ENCODE data around the gene RMND5A. TPM values are rescaled to one million over a fixed set of nuclear protein-coding genes. Genes with fewer than 3 reads are reported as not detected.

The RMND5A gene
- polyA plus RNA-seq, 1 of the 3 experiments (the other 2 are of a cell fraction), result 4.3 TPM

DNA sequence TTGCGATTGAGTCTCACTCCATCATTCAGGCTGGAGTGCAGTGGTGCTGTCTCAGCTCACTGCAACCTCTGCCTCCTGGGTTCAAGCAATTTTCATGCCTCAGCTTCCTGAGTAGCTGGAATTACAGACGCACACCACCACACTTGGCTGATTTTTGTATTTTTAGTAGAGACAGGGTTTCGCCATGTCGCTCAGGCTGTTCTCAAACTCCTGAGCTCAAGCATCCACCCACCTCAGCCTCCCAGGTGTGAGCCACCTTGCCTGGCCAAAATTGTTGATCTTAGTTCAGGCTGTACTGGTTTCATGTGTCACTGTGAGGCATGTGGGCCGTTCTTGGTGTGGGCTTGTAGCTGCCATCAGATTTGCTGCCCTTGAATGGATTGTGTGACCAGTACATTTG lies 52.5 kb downstream of the RMND5A start:
- POLR2A ChIA-PET, result no interaction called here
- 88% methylated on average over 5 of the region's 5 CpGs for WGBS (ENCODE audit: low lambda C conversion rate)
- DNase-seq, result no peak

GRCh38 chr2:86774862-86775261 lies 54.8 kb downstream of the RMND5A start:
- no peak overlapping the region for H2AFZ ChIP-seq (ENCODE audit: low read depth)
- H3K36me3 ChIP-seq (replicated peaks in 1 of 2; ENCODE audit: control insufficient read depth in 1 of 2, insufficient read depth in 2 of 2, low read length in 1 of 2), result peaks cover 11 to 51% of the 10 kb centered on the region in 2 experiments
- H3K9me2 ChIP-seq, result no peaks in the 10 kb centered on the region
- H3K79me2 ChIP-seq (ENCODE audit: insufficient read depth), result no peaks in the 10 kb centered on the region
- H3K27ac ChIP-seq (ENCODE audit: low read depth in 2 of 2, low read length in 1 of 2), result no peak overlapping the region
- H3K27me3 ChIP-seq (ENCODE audit: insufficient read depth), result no peaks in the 10 kb centered on the region
- H3F3A ChIP-seq (replicated peaks; ENCODE audit: insufficient read depth), result no peaks in the 10 kb centered on the region
- H3K4me1 ChIP-seq (ENCODE audit: control insufficient read depth in 1 of 2, insufficient read depth in 2 of 2, low read depth in 1 of 2, low read length in 1 of 2), result no peaks in the 10 kb centered on the region
- no peak overlapping the region for H3K4me2 ChIP-seq
- no peaks in the 10 kb centered on the region for H4K20me1 ChIP-seq (ENCODE audit: insufficient read depth)
- no peak for DNase-seq
- WGBS (ENCODE audit: low lambda C conversion rate), result 75% methylated on average over 5 of the region's 5 CpGs
- CTCF ChIA-PET, result interaction anchor here (1.2 kb wide), 1 partner anchor 10 kb away, joined by 3 read pairs; no protein-coding TSS in a partner anchor
- no peak overlapping the region for H3K4me3 ChIP-seq (ENCODE audit: low read depth in 2 of 2, low read length in 1 of 2)
- POLR2A ChIA-PET, result no interaction called here
- no peaks in the 10 kb centered on the region for H3K9me3 ChIP-seq
- no peak overlapping the region for H3K9ac ChIP-seq
- TF ChIP-seq GATA2 (CRISPR knock-in tag; IDR thresholded peaks at IDR 0.05) (no peak), NFIC (IDR thresholded peaks at IDR 0.05; ENCODE audit: borderline replicate concordance) (no peak), USF1 (IDR thresholded peaks at IDR 0.05; ENCODE audit: borderline replicate concordance, low read depth) (no peak), GABPA (IDR thresholded peaks at IDR 0.05; ENCODE audit: low read depth) (no peak), CTCF (IDR thresholded peaks at IDR 0.05) (no peak), SIN3A (IDR thresholded peaks at IDR 0.05; ENCODE audit: borderline replicate concordance, low read depth, low read length) (no peak), USF2 (IDR thresholded peaks at IDR 0.05; ENCODE audit: borderline replicate concordance, low read depth, low read length) (no peak), EZH2phosphoT487 (IDR thresholded peaks at IDR 0.05; ENCODE audit: borderline replicate concordance, low read depth) (no peak), RXRA (IDR thresholded peaks at IDR 0.05; ENCODE audit: borderline replicate concordance, low read depth) (no peak), TEAD4 (IDR thresholded peaks at IDR 0.05; ENCODE audit: borderline replicate concordance, insufficient read depth) (no peak)
- TF ChIP-seq, protein P1, sequence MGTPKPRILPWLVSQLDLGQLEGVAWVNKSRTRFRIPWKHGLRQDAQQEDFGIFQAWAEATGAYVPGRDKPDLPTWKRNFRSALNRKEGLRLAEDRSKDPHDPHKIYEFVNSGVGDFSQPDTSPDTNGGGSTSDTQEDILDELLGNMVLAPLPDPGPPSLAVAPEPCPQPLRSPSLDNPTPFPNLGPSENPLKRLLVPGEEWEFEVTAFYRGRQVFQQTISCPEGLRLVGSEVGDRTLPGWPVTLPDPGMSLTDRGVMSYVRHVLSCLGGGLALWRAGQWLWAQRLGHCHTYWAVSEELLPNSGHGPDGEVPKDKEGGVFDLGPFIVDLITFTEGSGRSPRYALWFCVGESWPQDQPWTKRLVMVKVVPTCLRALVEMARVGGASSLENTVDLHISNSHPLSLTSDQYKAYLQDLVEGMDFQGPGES (IDR thresholded peaks at IDR 0.05; ENCODE audit: low read depth, low read length), result no peak
- TF ChIP-seq, protein P2, sequence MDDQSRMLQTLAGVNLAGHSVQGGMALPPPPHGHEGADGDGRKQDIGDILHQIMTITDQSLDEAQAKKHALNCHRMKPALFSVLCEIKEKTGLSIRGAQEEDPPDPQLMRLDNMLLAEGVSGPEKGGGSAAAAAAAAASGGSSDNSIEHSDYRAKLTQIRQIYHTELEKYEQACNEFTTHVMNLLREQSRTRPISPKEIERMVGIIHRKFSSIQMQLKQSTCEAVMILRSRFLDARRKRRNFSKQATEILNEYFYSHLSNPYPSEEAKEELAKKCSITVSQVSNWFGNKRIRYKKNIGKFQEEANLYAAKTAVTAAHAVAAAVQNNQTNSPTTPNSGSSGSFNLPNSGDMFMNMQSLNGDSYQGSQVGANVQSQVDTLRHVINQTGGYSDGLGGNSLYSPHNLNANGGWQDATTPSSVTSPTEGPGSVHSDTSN (IDR thresholded peaks at IDR 0.05), result no peak

More for the DNA sequence above, 52.5 kb downstream of the RMND5A start:
- Histone ChIP-seq H3K4me2 (no peak overlapping the region), H4K20me1 (ENCODE audit: insufficient read depth) (no peaks in the 10 kb centered on the region), H2AFZ (ENCODE audit: low read depth) (no peak overlapping the region), H3K27me3 (ENCODE audit: insufficient read depth) (no peaks in the 10 kb centered on the region), H3K36me3 (replicated peaks in 1 of 2; ENCODE audit: control insufficient read depth in 1 of 2, insufficient read depth in 2 of 2, low read length in 1 of 2) (peaks cover 11 to 52% of the 10 kb centered on the region in 2 experiments), H3K4me3 (ENCODE audit: low read depth in 2 of 2, low read length in 1 of 2) (no peak overlapping the region), H3F3A (replicated peaks; ENCODE audit: insufficient read depth) (no peaks in the 10 kb centered on the region), H3K9me3 (no peaks in the 10 kb centered on the region), H3K4me1 (ENCODE audit: control insufficient read depth in 1 of 2, insufficient read depth in 2 of 2, low read depth in 1 of 2, low read length in 1 of 2) (peaks cover 0 to 3% of the 10 kb centered on the region in 2 experiments; a peak in 1 of 4 replicates), H3K27ac (ENCODE audit: low read depth in 2 of 2, low read length in 1 of 2) (no peak overlapping the region), H3K79me2 (ENCODE audit: insufficient read depth) (no peaks in the 10 kb centered on the region), H3K9ac (no peak overlapping the region), H3K9me2 (no peaks in the 10 kb centered on the region)
- no peak for TF ChIP-seq MAX (IDR thresholded peaks at IDR 0.05; ENCODE audit: low read depth)
- no peak for TF ChIP-seq MXI1 (IDR thresholded peaks at IDR 0.05; ENCODE audit: low read depth, low read length)
- TF ChIP-seq EP300 (IDR thresholded peaks at IDR 0.05; ENCODE audit: borderline replicate concordance in 1 of 2, low read depth in 1 of 2, low read length in 1 of 2), result no peak
- TF ChIP-seq RAD21 (IDR thresholded peaks at IDR 0.05; ENCODE audit: low read length), result no peak
- no peak for TF ChIP-seq FOSL2 (IDR thresholded peaks at IDR 0.05; ENCODE audit: borderline replicate concordance, low read depth)
- TF ChIP-seq, protein P1 (IDR thresholded peaks at IDR 0.05; ENCODE audit: low read depth, low read length), result no peak
- CTCF ChIA-PET, result interaction anchor here (0.6 to 1.2 kb wide), 3 partner anchors 14 to 163 kb away, joined by 3 read pairs; no protein-coding TSS in a partner anchor
